HG02973 (cell line): Measurements from ENCODE around the gene ZC3H14.

Source experiments
- ATAC-seq: cut with Tn5 transposase; IDR thresholded peaks from one replicate; pipeline ENCODE4 v1.9.1; 2021; ENCODE audit warnings: moderate library complexity; ENCODE audit not compliant: unreplicated experiment

Gene ZC3H14

DNA sequence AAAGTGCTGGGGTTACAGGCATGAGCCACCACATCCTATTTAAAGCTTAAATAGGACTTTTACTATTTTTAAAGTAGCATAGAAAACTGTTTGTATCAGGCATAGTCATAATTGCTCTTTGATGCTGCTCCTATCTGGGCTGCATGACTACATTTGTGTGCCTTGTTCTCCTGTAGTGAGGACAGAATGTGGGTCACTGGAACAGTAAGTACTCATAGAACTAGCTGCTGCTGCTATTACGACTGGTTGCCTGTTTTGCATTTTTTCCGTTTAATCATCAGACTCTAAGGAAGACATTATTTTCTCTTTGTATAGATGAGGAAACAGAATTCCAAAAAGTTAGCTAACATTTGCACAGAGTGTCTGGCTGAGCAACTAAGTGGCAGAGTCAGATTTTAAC lies 42.8 kb downstream of the ZC3H14 start:
- ATAC-seq, result no peak

DNA sequence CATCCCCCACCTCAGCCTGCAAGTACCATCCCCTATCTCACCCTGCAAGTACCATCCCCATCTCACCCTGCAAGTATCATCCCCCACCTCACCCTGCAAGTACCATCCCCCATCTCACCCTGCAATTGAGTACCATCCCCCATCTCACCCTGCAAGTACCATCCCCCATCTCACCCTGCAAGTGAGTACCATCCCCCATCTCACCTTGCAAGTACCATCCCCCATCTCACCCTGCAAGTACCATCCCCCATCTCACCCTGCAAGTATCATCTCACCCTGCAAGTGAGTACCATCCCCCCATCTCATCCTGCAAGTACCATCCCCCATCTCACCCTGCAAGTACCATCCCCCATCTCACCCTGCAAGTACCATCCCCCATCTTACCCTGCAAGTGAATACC lies 45.0 kb downstream of the ZC3H14 start:
- no peak for ATAC-seq

GRCh38 chr14:88611878-88612277 lies 49.0 kb downstream of the ZC3H14 start:
- no peak for ATAC-seq

GRCh38 chr14:88612981-88613380 lies 50.1 kb downstream of the ZC3H14 start:
- ATAC-seq, result no peak

- ATAC-seq, result no peak
These were observed 50.7 kb downstream of the ZC3H14 start for GRCh38 chr14:88613552-88614010.

GRCh38 chr14:88614218-88614907 lies 51.5 kb downstream of the ZC3H14 start:
- ATAC-seq, result no peak

DNA sequence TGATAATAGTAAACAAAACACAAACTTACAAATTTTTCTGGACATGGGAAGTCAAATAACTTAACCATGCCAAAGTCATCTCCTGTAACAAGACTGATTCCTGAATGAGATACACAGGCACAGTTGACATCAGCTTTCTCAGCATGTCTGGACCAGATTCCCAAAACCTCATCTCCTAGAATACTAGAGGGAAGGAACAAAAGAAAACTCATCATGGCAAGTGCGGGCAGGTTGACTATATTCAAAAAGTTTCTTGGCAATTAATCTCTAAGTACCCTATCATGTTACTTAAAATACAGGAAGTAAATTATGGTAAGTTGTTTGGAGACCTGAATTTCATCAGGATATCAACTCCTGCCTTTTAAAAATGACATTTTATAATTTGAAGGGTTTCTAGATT lies 53.9 kb downstream of the ZC3H14 start:
- no peak for ATAC-seq

GRCh38 chr14:88617479-88617878 lies 54.6 kb downstream of the ZC3H14 start:
- ATAC-seq, result no peak

- ATAC-seq, result no peak
These were observed 55.6 kb downstream of the ZC3H14 start for GRCh38 chr14:88618476-88618875.

DNA sequence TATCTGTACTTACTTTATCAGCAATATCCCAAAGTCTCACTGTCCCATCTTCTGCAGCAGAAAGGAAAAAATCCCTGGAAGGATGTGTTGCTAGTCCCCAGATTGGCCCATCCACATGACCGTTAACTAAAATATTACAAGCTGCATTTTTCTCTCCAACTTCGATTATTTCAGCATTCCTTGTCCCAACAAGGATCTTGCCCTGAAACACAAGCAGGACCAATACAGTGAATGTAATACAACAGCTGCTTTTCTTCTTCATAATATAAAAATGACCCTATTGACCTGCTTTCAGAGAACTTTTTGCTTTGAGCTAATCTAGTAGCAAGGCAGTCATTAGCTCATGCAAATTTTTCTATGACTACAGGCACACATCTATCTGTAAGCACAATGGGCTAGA lies 58.3 kb downstream of the ZC3H14 start:
- no peak for ATAC-seq

- no peak for ATAC-seq
These were observed 62.8 kb downstream of the ZC3H14 start for GRCh38 chr14:88625671-88626070.

DNA sequence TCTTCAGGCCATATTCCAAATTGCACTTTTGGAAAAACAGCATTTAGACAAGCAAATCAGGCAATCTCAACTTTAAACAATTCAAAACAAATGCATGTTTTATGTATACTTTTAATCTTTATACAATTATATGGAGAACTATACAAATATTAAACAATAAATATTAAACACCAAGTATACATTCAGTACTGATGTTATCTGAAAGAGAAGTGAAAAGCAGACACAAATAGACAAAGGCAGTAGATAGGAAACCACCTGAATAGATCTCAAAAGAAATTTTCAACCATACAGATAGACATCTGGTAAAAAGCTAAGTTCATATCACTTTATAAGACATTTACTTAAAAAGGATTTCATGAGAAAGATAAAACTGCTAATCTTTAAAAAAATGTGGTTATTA lies 65.2 kb downstream of the ZC3H14 start:
- no peak for ATAC-seq

DNA sequence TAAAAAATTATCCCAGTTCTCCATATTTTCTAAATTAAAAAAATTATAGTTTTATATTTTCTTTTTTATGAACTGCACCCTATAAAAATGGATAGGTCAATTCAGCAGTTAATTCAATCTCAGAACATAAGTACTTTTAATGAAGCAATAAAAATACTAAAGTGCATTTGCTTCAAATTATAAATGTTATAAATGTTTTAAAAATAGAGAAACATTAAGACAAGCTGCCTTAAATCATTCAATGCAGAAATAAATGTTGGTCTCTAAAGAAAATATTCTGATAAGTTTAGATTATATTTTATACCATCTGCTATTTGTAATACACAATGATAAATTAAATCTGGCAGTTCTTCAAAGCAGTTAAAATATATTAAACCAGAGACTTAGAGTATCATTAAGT lies 65.6 kb downstream of the ZC3H14 start:
- no peak for ATAC-seq

- ATAC-seq, result no peak
These were observed 67.7 kb downstream of the ZC3H14 start for GRCh38 chr14:88630565-88630964.

- no peak for ATAC-seq
These were observed 68.3 kb downstream of the ZC3H14 start for GRCh38 chr14:88631091-88631490.

DNA sequence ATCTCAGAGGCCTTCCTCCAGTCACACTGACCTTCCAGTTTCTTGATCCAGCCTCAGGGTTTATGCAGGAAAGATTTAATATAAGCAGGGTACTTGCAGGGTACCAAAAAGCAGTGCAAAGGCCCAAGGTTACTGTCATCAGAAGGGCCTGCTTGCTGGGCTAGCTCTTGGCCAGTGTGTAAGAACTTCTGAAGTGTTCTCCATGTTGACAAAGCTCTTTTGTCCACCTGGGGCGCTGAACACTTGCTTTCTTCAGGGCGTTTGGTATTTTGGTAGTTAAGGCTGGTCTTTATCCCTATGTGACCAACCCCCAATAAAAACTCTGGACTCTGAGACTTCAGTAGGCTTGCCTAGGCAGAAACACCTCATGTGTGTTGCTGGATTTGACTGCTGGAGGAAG lies 69.7 kb downstream of the ZC3H14 start:
- ATAC-seq, result no peak

- no peak for ATAC-seq
These were observed 76.4 kb downstream of the ZC3H14 start for GRCh38 chr14:88639221-88639620.

DNA sequence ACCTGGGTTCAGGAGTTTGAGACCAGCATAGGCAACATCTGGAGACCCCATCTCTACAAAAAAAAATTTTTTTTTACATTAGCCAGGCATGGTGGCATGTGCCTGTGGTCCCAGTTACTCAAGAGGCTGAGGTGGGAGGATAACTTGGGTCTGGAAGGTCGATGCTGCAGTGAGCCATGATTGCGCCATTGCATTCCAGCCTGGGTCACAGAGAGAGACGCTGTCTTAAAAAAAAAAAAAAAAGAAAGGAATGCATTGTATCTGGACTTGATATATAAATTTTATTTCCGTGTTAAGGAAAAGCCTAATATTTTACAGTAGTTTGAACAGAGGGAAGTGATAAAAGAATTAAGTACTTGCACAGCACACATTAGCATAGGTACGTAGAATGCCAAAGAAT lies 97.2 kb downstream of the ZC3H14 start:
- no peak for ATAC-seq

- ATAC-seq, result peak; percentile 83
These were observed 104.9 kb downstream of the ZC3H14 start for GRCh38 chr14:88667555-88668273.

- peak; percentile 70 for ATAC-seq
These were observed 105.7 kb downstream of the ZC3H14 start for GRCh38 chr14:88668448-88669116.

- no peak for ATAC-seq
These were observed 106.5 kb downstream of the ZC3H14 start for GRCh38 chr14:88669346-88669745.
